B cell (primary cell): ENCODE results near the gene TEX13B. TPM values are rescaled to one million over a fixed set of nuclear protein-coding genes. Genes with fewer than 3 reads are reported as not detected.

ENCODE experiments used
- ATAC-seq: fragments of 200-7000 bp; cut with Tn5 transposase; one replicate; pipeline ENCODE4 v1.10.0; 2021; ENCODE audit warnings: low read depth, mild to moderate bottlenecking, moderate number of reproducible peaks, moderate library complexity
- CTCF ChIA-PET: fragments of 350-600 bp; sonication (Branson Sonifier 250); formaldehyde crosslinking; loops from one replicate; lab custom pipeline; 2021; ENCODE audit warnings: antibody characterized with exemption, inconsistent platforms; lab: Charles Lee
- POLR2A ChIA-PET: fragments of 350-600 bp; sonication (Branson Sonifier 250); formaldehyde crosslinking; loops from one replicate; lab custom pipeline; 2021; ENCODE audit warnings: antibody characterized with exemption; lab: Charles Lee
- DNase-seq: peaks from one replicate; pipeline ENCODE4 v3.0.0; 2013
- H2AFZ ChIP-seq: 2 replicates; pipeline ENCODE4 v1.6.1; 2012; ENCODE audit warnings: mild to moderate bottlenecking, low read depth, low read length; ENCODE audit not compliant: insufficient read depth, poor library complexity, severe bottlenecking
- H3K27ac ChIP-seq, 2 donors: 1 replicate in 1 of 2; 2 replicates in 1 of 2; pipeline ENCODE4 v1.5.1; 2012 to 2013; ENCODE audit warnings: low read length in 2 of 2, mild to moderate bottlenecking in 2 of 2, moderate library complexity in 1 of 2
- H3K27me3 ChIP-seq, 4 experiments: fragments of 200-600 bp in 1 of 4; sonication (generic) in 1 of 4; replicated peaks in 1 of 4; 1 replicate in 2 of 4; 2 replicates in 2 of 4; pipeline versions ENCODE4 v1.6.1 to v1.7.0; 2013 to 2016; ENCODE audit warnings: low read length in 3 of 4, mild to moderate bottlenecking in 2 of 4, mixed read lengths in 1 of 4, moderate library complexity in 1 of 4; ENCODE audit not compliant: insufficient read depth in 4 of 4, control insufficient read depth in 3 of 4; ENCODE audit errors: control extremely low read depth in 1 of 4
- H3K36me3 ChIP-seq, 2 experiments: replicated peaks in 1 of 2; 1 replicate in 1 of 2; 2 replicates in 1 of 2; pipeline versions ENCODE4 v1.6.1 to v1.7.1; 2013; ENCODE audit warnings: low read length in 1 of 2; ENCODE audit not compliant: insufficient read depth in 2 of 2, control insufficient read depth in 1 of 2; ENCODE audit errors: control extremely low read depth in 1 of 2, extremely low read depth in 1 of 2
- H3K4me1 ChIP-seq, 2 donors: fragments of 200-600 bp in 1 of 2; sonication (generic) in 1 of 2; 1 replicate in 1 of 2; 2 replicates in 1 of 2; pipeline versions ENCODE4 v1.5.1 to v1.6.1; 2013 to 2017; ENCODE audit warnings: low read length in 2 of 2; ENCODE audit not compliant: control insufficient read depth in 2 of 2, insufficient read depth in 2 of 2
- H3K4me2 ChIP-seq: replicated peaks from 2 replicates; pipeline ENCODE3; 2012; ENCODE audit warnings: mild to moderate bottlenecking, low read depth, low read length; ENCODE audit not compliant: poor library complexity, severe bottlenecking
- H3K4me3 ChIP-seq, 5 experiments: fragments of 200-600 bp in 1 of 5; sonication (generic) in 1 of 5; 1 replicate in 3 of 5; 2 replicates in 2 of 5; pipeline versions ENCODE4 v1.5.1 to v1.7.0; 2011 to 2016; ENCODE audit warnings: low read length in 4 of 5, mild to moderate bottlenecking in 4 of 5, low read depth in 2 of 5, control low read depth in 1 of 5, moderate library complexity in 1 of 5; ENCODE audit not compliant: insufficient read depth in 1 of 5; ENCODE audit errors: control extremely low read depth in 1 of 5, extremely low read depth in 1 of 5
- H3K79me2 ChIP-seq: fragments of 200-600 bp; sonication (generic); one replicate; pipeline ENCODE4 v1.6.0; 2016; ENCODE audit warnings: low read length; ENCODE audit not compliant: control insufficient read depth, insufficient read depth
- H3K9ac ChIP-seq: fragments of 200-600 bp; sonication (generic); 2 replicates; pipeline ENCODE4 v1.6.1; 2017; ENCODE audit warnings: mild to moderate bottlenecking, low read length, moderate library complexity
- H3K9me3 ChIP-seq, 3 donors: one replicate each; pipeline versions ENCODE4 v1.6.1 to v1.7.1; 2013; ENCODE audit warnings: low read length in 2 of 3; ENCODE audit not compliant: control insufficient read depth in 2 of 3, insufficient read depth in 1 of 3; ENCODE audit errors: control extremely low read depth in 1 of 3
- H4K20me1 ChIP-seq: 2 replicates; pipeline ENCODE4 v1.6.0; 2012; ENCODE audit warnings: mild to moderate bottlenecking, low read length; ENCODE audit not compliant: insufficient read depth, control insufficient read depth, poor library complexity, severe bottlenecking
- H3K27ac Mint-ChIP-seq: one replicate; pipeline ENCODE4 v1.8.0; 2021; ENCODE audit warnings: mixed read lengths
- H3K27me3 Mint-ChIP-seq: one replicate; pipeline ENCODE4 v1.8.0; 2021; ENCODE audit warnings: mixed read lengths
- H3K4me1 Mint-ChIP-seq: one replicate; pipeline ENCODE4 v1.8.0; 2021; ENCODE audit warnings: mixed read lengths
- H3K4me3 Mint-ChIP-seq: one replicate; pipeline ENCODE4 v1.8.0; 2021; ENCODE audit warnings: mixed read lengths
- H3K9me3 Mint-ChIP-seq: one replicate; pipeline ENCODE4 v1.8.0; 2022; ENCODE audit warnings: mixed read lengths; ENCODE audit not compliant: insufficient read depth
- EZH2 ChIP-seq: IDR thresholded peaks from 2 replicates; pipeline ENCODE4 v1.6.1; 2012; ENCODE audit warnings: borderline replicate concordance, low read depth, mild to moderate bottlenecking, moderate library complexity, low read length; ENCODE audit not compliant: insufficient read depth, poor library complexity, severe bottlenecking
- WGBS: methylation state at CpG from one replicate; pipeline ENCODE4 v1.1.5; 2013; ENCODE audit warnings: missing lambda C conversion rate; ENCODE audit not compliant: insufficient coverage; 5-methylcytosine and 5-hydroxymethylcytosine counted together
- intact Hi-C: fragments of 100-400 bp; cut with micrococcal nuclease; formaldehyde crosslinking; loops from one replicate; pipeline ENCODE4 v1.10.0; 2022
- polyA plus RNA-seq: library from polyadenylated mRNA; depleted of rRNA; stranded (reverse); fragments of >200 nt; gene quantifications from 2 replicates; pipeline ENCODE4 v1.2.3, GENCODE V29; 2012
- total RNA-seq, 2 donors: library from RNA; stranded (reverse); fragments of 120-200 nt in 1 of 2; gene quantifications; 1 replicate in 1 of 2; 2 replicates in 1 of 2; pipeline versions ENCODE4 v1.2.3 to v1.2.4, GENCODE V29; 2013 to 2022
- TF ChIP-seq, protein P1 (sequence below): fragments of 200-600 bp; IDR thresholded peaks from one replicate; pipeline ENCODE4 v1.8.0; 2022; ENCODE audit warnings: antibody characterized with exemption, mild to moderate bottlenecking

The TEX13B gene
- total and polyA plus RNA-seq, 2 donors (not counting 1 experiment from before 2014, with no cell fraction given) = not detected

DNA sequence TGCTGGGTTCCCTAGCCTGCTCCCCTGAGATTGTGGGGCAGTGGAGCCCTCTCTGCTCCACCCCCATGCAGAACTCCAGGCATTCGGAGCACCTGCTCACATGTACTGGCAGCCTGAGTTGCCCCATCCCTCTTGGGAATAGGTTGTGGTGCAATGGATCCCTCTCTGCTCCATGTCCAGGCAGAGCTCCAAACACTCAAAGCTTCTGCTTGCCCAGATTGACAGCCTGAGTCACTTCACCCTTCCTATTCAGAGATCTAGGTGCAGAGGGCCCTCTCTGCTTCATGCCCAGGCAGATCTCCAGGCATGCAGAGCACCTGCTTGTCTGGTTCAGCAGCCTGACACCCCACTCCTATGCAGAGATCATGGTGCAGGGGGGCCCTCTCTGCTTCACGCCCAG, 18.6 kb upstream of the TEX13B start:
- H3K27me3 ChIP-seq = no peaks in the 10 kb centered on the region
- ATAC-seq = no peak
- intact Hi-C loops = no loop called here
- no peaks in the 10 kb centered on the region for H3K4me1 ChIP-seq
- Mint-ChIP-seq H3K27me3 (peaks cover 18% of the 10 kb centered on the region), H3K4me3 (no peak overlapping the region), H3K27ac (no peak overlapping the region), H3K9me3 (no peaks in the 10 kb centered on the region), H3K4me1 (no peaks in the 10 kb centered on the region)
- no peak overlapping the region for H3K4me2 ChIP-seq
- ChIA-PET CTCF (interaction anchor here (1.9 kb wide), 1 partner anchor 20 kb away, joined by 6 read pairs; no protein-coding TSS in a partner anchor), POLR2A (no interaction called here)
- WGBS = no CpG with 5 or more reads among the region's 2 CpGs
- no peak for DNase-seq
- H3K4me3 ChIP-seq = no peak overlapping the region
- no peak overlapping the region for H3K9ac ChIP-seq
- no peaks in the 10 kb centered on the region for H3K79me2 ChIP-seq
- H3K27ac ChIP-seq = no peak overlapping the region
- H3K9me3 ChIP-seq = peaks cover 0 to 2% (median 0%) of the 10 kb centered on the region in 3 donors
- H3K36me3 ChIP-seq = no peaks in the 10 kb centered on the region
- H2AFZ ChIP-seq = no peak overlapping the region
- H4K20me1 ChIP-seq = no peaks in the 10 kb centered on the region
- TF ChIP-seq, protein P1, sequence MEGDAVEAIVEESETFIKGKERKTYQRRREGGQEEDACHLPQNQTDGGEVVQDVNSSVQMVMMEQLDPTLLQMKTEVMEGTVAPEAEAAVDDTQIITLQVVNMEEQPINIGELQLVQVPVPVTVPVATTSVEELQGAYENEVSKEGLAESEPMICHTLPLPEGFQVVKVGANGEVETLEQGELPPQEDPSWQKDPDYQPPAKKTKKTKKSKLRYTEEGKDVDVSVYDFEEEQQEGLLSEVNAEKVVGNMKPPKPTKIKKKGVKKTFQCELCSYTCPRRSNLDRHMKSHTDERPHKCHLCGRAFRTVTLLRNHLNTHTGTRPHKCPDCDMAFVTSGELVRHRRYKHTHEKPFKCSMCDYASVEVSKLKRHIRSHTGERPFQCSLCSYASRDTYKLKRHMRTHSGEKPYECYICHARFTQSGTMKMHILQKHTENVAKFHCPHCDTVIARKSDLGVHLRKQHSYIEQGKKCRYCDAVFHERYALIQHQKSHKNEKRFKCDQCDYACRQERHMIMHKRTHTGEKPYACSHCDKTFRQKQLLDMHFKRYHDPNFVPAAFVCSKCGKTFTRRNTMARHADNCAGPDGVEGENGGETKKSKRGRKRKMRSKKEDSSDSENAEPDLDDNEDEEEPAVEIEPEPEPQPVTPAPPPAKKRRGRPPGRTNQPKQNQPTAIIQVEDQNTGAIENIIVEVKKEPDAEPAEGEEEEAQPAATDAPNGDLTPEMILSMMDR = no peak
- no peak for TF ChIP-seq EZH2

DNA sequence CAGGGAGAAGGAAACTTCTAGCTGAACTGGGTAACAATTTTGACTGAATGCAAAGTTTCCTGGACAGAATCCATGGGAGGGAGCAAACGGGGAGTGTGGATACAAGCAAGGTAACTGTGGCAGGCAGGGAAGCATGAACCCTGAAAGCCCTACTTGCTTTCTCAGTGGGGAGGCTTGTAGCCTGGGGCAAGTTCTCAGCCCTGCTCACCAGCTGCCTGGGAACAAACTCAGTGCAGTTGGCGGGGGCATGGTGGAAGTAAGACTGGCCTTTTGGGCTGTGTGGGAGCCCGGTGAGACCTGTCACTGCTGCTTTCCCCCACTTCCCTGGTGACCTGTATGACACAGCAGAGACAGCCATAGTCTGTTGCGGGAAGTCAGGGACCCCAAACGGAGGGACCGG, 14.0 kb upstream of the TEX13B start:
- no peak for TF ChIP-seq EZH2
- TF ChIP-seq, protein P1 = no peak
- H3K4me2 ChIP-seq = no peak overlapping the region
- POLR2A ChIA-PET = no interaction called here
- H3K27ac ChIP-seq = no peak overlapping the region
- ATAC-seq (no peak), DNase-seq (no peak)
- WGBS = 93% methylated on average over 6 of the region's 6 CpGs
- H3K4me1 ChIP-seq = no peaks in the 10 kb centered on the region
- intact Hi-C loops = no loop called here
- peaks cover 0 to 6% (median 0%) of the 10 kb centered on the region in 4 experiments for H3K27me3 ChIP-seq
- H3K4me3 Mint-ChIP-seq = no peak overlapping the region
- H4K20me1 ChIP-seq = no peaks in the 10 kb centered on the region
- H3K36me3 ChIP-seq = no peaks in the 10 kb centered on the region
- H3K4me1 Mint-ChIP-seq = no peaks in the 10 kb centered on the region
- H3K79me2 ChIP-seq = no peaks in the 10 kb centered on the region
- no peak overlapping the region for H3K4me3 ChIP-seq
- peaks cover 0 to 2% (median 0%) of the 10 kb centered on the region in 3 donors for H3K9me3 ChIP-seq
- H3K9ac ChIP-seq = no peak overlapping the region
- H3K27me3 Mint-ChIP-seq = no peaks in the 10 kb centered on the region
- CTCF ChIA-PET = no interaction called here
- H3K9me3 Mint-ChIP-seq = no peaks in the 10 kb centered on the region
- H2AFZ ChIP-seq = no peak overlapping the region
- no peak overlapping the region for H3K27ac Mint-ChIP-seq
